ENCODE data around the gene TUBGCP5.

DNA sequence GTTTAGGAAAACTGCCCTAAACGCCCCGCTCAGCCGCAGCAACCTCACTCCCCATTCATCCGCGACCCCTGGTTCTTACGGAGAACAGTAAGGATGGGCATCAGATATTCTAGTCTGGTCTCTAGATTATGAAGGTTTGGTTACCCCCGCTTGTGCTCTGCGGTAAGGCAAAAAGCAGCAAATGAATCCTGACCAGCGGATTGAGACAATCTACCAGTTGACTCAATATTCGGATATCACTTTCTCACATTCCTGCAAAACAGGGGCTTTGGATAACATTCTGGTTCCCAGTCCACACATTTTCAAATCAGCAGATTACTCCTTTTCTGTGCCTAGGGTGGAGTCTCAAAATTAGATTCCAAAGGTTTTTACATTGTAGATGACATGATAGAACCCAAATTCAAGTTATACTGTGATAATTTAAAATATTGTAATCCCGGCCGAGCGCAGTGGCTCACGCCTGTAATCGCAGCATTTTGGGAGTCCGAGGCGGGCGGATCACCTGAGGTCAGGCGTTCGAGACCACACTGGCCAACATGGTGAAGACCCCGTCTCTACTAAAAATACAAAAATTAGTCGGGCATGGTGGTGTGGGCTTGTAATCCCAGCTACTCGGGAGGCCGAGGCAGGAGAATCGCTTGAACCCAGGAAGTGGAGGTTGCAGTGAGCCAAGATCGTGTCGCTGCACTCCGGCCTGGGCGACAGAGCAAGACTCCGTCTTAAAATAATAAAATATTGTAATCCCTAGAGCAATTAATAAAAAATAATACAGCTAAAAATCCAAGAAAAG is 58.1 kb downstream of the TUBGCP5 start:
- TF ChIP-seq CTCF (IDR thresholded peaks at IDR 0.05), result no peak
- no peak for TF ChIP-seq EZH2 (IDR thresholded peaks at IDR 0.05; ENCODE audit: borderline replicate concordance, insufficient read depth, low read depth, low read length, poor library complexity, severe bottlenecking)

Measured in B cell (primary cell).